Activated CD4-positive, alpha-beta T cell treated with anti-CD3 and anti-CD28 coated beads, Interleukin-2, Interleukin-4, amounts not matched to agents 100 ng/mL and 50 ng/mL, durations not matched to agents 16 hours and 8 hours (primary cell): ENCODE data around the gene UBTD1.
"Not testable (repeated sequence)": the region's sequence is repeated elsewhere in the genome, so short reads cannot be mapped to it uniquely, and the experiment has no call there.

Experiments
- DNase-seq: peaks from one replicate; pipeline ENCODE4 v3.0.0-alpha.2; 2020; ENCODE audit warnings: low spot score

Gene UBTD1

DNA sequence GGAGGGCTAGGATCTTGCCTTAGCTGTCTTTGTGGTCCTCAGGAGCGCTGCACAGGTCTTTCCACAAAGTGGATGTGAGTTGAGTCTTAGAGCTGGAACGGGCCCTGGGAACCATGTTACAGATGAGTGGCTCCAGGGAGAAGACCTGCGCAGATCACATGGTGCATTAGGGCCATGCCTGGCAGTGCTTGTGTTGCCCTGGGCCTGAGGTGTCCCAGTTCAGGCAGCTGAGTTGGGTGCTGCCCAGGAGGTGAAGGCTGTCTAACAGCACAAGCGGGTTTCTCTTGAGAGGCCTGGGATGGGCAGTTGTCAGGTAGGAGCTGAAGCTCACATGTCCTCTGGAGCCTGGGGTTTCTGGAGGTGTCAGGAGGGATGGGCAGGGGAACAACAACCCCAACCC is 40.1 kb downstream of the UBTD1 start:
- no peak for DNase-seq

DNA sequence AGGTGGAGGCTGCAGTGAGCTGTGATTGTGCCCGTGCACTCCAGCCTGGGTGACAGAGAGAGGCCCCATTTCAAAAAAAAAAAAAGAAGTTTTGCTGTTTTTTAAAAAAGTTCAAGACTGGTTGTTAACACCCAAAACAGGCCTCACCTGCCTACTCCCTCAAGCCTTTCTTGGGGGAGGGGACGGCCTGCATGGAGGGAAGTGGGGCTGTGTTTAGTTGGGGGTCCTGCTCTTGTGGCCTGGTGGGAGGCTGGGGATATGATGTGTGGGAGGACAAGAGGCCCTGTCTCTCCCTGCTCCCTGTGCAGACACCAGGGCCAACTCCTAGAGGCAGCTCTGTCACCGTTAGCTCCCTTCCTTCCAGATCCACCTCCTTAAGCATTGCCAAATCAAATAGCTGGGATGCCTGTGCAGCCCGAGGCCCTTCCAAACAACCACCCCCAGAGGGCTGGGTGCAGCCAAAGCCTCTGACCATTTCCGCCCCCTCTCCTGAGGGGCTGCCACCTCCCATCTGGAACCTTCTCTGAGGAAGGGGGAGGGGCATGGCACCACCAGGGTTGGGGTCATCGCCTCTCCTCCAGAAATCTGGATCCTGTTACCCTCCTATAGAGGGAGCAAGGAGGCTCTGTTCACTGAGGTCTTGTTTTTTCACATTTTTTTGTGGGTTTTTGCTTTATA is 40.9 kb downstream of the UBTD1 start:
- no peak for DNase-seq

DNA sequence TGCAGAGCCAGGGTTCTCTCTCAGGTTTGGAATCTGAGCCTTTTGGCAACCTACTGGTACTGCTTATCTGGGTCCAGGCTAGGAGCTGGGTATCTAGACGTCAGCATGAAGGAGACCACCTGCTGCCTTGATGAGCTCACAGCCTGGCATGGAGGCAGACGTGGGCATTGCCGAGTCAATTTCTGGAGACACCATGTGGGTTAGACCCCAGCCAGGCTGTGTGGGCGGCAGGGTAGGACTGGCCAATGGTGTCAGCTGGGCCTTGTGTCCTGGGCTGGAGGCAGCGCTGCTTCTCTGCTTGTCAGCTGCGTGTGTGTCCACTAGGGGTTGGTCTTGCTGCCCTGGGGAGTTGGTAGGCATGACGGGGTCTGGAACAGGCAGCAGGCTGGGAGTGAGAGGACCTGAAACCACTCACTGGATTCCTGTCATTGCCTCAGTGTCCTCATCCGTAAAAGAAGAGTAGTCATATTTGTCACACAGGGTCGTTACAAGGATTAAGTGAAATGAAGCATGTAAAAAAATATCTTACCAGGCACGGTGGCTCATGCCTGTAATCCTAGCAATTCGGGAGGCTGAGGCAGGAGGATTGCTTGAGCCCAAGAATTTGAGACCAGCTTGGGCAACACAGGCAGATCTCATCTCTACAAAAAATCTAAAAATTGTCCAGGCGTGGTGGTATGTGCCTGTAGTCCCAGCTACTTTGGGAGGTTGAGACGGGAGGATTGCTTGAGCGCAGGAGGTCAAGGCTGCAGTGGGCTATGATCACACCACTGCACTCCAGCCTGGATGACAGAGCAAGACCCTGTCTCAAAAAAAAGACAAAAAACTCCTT is 42.2 kb downstream of the UBTD1 start:
- no peak for DNase-seq

DNA sequence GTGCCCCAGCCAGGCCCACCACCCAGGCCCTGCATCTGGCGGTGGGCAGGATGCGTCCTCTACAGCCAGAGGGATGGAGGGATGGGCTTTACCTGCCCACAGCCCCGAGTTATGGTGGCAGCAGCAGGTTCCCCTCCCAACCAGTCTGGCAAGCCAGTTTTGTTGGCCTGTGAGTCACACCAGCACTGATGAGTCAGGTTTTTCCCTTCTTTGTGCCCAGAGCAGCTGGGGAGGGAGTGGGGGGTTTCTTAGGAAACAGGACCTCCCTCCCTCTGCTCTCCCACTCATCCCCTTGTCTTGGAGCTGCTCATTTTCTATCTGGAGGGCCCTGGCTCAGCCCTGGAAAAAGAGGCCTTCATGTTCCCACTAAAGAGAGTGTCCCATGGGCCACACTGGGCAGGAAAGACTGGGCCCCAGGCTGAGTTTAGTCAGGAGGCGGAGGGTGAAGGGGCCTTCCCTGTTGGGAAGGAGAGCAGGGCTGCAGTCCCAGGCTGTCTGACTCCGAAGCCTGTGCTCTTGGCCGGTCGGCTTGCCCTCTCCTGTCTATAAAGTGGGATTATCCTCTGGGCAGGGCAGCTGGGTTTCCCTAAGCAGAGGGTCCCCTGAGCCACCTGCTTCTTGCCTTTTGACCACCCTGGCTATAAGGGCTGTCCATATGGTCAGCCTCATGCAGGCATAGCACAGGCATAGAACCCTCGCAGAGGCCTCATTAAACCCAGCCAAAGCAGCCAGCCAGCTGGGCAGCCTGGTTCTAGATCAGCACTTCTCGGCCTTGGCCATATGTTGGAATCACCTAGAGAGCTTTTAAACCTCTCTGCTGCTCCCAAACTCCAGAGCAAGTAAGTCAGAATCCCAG is 43.7 kb downstream of the UBTD1 start:
- DNase-seq = peak; percentile 54

DNA sequence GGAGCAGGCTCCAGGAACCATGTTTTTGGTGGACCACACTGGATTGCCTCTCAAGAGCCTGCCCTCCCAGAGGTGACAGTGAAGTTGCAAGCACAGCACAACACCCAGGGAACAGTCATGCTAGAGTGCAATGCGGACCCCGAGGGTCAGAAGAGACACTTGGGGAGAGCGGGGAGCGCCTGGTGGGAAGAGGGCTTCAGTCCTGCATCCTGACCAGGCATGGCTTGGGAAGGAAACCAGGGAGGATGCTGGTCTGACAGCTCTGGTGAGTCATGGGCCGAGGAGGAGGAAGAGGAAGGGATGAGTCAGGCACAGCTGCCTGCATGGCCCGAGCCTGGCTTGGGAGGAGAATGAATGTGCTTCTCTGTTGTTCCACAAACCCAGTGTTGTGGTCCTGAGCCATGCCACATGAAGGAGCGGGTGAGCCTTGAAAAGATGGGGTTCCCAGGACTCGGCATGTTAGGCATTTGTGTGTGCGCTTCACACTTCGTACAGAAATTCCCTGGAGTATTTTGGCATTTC is 44.4 kb downstream of the UBTD1 start:
- DNase-seq = peak; percentile 77

DNA sequence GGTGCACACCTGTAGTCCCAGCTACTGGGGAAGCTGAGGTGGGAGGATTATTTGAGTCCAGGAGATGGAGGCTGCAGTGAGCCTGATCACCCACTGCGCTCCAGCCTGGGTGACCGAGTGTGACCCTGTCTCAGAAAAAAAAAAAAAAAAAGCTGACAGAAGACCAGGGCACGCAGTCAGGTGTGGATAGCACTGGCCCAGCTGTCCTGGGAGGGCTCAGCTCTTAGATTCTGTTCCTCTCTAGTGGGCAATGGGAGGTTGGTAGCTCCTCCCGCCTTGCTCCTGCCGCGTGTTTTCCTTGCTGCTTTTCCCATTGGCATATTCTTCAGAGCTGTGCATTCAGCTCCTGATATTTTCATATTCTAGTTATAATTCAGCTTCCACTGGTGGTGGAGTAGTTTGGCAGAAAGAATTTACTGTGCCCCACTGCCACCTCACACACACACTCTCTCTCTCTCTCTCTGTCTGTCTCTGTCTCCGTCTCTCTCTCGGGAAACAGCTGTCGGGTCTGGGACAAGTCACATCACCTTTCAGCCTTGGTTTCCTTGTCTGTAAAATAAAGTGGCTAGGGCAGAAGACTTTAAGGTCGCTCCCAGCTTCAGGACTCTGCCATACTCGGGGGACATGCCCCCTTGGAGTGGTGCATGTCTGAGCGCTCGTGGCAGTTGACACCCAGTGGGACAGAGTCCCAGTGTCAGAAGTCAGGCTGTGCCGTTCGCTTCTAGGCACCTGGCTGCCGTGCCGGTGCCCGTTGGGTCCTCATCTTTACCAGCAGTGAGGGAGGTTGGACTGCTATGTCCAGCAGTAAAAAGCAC is 47.9 kb downstream of the UBTD1 start:
- no peak for DNase-seq

DNA sequence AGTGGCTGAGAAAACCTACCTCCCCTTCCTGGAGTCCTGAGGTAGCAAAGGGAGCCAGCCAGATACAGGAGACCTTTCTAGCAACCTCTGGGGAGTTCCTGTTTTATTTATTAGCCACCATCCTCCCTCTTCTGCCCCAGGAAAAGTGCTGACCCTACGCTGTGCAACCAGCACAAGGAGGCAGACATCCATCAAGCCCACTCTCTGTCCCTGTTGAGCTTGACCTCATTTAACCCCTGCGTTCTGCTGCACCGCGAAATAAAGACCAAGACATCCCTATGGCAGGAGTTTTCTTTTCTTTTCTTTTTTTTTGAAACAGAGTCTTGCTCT is 48.5 kb downstream of the UBTD1 start:
- no peak for DNase-seq

DNA sequence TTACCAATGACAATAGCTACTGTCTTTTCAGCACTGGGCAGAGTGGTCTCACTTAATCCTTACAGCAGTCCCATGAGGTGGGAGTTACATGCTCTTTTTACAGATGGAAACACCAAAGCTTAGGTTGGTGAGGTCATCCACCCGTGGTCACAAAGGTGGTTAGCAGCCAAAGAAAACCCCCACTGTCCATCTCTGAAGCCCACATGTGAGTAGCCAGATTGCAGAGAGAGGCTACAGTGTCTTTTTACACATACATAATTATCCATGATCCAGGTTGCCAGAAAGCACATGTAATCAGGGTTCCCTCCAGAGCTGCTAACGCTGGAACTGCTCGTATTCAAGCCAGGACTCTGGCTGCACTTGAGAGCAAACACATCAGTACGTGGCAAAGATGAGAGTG is 49.2 kb downstream of the UBTD1 start:
- DNase-seq = no peak

DNA sequence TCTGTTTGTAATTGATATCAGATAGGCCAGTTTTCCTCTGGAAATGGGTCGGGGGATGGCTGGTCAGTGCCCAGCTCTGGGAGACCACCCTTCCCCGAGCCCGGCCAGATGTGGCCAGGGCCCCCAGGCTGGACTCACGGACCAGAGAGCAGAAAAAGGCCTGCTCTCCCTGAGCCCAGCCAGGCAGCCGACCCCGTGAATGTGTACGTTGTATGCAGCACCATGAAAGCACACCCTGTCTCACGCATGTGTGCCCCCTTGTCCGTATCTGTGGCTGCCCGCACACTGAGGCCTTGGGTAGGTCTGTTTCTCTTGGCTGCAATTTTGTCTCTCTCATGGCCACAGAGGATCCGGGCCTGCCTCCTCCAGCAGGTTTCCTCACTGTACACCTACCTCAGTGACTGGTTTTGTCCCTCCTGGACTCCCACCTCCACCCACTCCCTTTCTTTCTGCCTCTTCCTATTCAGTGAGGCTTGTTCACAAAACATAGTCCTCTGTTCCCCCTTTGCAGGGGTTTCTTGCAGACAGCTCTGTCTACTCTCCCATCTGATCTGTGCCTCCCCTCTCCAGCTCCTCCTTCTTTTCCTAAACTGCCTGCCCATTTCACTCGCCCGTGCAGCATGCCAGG is 50.2 kb downstream of the UBTD1 start:
- DNase-seq = no peak

DNA sequence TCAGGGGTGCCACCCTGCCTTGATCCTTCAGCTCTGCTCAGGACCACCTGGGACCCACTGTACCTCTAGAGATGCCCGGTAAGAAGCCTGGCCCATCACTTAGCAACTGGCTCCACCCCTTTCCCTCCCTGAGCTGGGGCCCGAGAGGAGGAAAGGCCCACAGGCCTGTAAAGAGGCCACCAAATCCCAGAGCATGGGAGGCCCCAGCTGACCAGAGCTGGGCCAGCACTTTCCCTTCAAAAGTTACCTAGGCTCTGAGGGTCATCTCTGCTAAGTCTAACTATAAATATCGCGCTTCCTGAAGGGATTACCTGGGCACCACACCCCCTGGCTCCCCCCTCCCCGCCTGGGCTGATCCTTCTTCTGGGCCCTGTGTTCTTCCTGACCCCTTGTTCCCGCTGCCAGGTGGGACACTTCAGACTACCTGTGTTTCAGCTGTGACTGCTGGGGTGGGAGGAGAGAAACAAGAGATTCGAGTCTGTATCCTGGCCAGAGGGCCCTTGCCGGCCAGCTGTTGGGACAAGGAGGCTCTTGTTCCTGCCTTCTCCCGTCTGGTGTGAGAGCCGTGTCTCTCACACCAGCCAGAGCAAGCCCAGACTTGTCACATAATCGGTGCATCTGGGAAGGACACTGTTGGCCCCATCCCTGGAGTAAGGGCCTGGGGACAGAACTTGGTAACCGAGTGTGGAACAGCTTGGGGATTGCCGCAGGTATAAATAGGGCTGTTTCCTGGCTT is 51.0 kb downstream of the UBTD1 start:
- no peak for DNase-seq

DNA sequence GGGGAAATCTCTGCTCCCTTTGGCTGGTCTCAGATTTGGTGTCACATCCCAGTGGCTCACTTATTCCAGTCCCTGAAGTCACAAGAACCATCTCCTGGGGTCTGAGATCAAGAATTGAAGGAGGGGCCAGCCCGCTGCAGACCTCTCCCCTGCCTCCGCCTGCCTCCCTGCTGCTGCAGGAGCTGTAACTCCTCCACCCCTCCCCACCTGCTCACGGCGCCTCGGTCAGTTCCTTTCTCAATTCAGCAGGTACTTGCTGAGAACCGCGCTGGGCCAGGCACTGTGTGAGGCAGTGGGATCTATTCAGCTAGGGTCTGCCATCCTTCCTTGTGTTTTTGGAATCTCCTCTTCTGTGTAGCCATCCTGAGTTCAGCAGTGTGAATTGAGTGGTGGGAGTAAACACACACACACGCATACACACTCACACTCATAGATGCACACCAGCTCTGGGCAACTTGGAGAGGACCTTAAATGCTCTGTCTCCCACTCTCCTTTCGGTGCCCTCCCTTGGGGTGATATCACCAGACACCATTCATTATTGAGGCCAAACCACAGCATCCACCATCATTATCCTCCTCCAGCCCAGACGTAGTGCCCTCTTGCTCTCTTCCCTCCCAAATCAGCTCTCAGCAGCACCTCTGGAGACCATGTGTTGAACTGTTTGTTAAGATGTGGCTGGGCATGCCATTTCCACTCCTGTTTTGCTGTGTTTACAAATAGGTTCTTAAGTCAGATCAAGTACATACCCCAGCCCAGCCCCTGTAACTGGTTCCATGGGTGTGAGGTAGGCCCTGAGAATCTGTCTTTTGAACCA is 51.8 kb downstream of the UBTD1 start:
- no peak for DNase-seq

DNA sequence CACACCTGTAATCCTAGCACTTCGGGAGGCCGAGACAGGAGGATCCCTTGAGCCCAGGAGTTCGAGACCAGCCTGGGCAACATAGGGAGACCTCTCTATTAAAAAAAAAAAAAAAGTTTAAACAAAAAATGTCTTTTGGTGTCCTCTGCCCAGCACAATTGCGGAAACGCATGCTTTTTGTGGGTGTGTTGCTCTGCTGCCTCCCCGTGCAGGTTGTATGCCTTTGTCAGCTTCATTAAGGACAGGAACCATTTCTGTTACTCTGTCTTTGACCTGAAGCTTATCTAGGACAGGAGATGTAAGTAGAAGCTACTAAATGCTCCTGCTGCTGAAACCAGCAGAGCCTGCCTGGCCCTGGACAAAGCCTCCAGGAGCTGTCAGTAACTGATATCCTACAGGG is 52.5 kb downstream of the UBTD1 start:
- no peak for DNase-seq

DNA sequence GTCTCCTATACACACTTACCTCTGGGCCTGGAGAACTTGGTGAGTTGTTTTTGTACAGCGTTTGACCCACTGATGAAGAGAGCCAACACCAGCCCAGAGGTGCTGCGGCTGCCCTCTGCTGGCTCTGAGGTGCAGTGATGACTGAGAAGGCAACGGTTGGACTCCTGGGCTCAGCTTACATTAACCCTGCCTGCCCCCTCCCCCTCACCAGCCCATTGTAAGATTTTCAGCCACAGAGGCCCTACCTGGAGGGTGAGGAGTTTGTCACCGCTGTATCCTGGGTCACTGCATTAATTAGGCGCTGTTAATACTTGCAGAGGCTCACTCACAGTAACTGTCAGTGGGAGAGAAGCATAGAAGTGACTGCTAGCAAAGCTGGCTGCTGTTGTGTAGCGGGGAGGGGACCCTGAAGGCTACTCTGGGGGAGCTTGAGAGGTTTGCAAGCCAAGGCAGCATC is 54.9 kb downstream of the UBTD1 start:
- peak; percentile 68 for DNase-seq

DNA sequence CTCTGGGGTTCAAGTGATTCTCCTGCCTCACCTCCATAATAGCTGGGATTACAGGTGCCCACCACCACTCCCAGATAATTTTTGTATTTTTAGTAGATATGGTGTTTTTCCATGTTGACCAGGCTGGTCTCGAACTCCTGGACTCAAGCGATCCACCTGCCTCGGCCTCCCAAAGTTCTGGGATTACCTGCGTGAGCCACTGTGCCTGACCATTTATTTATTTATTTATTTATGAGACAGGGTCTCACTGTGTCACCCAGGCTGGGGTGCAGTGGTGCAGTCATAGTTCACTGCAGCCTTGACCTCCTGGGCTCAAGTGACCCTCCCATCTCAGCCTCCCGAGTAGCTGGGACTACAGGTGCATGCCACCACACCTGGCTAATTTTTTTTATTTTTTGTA is 55.6 kb downstream of the UBTD1 start:
- DNase-seq = not testable (repeated sequence)

DNA sequence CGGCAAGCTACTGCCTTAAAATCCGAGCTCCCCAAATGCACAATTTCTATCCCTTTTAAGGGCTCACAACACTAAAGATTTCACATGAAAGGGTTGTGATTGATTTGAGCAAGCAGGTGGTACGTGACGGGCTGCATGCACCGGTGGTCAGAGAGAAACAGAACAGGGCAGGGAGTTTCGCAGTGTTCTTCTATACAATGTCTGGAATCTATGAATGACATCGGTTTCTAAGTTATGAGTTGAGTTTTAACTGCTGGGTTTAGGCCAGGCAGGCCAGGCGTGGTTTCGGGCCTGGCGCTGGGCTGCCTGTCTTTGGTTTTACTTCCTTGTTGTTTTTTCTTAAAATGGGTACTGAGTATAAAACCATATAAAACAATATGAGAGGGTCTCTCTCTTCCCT is 56.8 kb downstream of the UBTD1 start:
- not testable (repeated sequence) for DNase-seq

DNA sequence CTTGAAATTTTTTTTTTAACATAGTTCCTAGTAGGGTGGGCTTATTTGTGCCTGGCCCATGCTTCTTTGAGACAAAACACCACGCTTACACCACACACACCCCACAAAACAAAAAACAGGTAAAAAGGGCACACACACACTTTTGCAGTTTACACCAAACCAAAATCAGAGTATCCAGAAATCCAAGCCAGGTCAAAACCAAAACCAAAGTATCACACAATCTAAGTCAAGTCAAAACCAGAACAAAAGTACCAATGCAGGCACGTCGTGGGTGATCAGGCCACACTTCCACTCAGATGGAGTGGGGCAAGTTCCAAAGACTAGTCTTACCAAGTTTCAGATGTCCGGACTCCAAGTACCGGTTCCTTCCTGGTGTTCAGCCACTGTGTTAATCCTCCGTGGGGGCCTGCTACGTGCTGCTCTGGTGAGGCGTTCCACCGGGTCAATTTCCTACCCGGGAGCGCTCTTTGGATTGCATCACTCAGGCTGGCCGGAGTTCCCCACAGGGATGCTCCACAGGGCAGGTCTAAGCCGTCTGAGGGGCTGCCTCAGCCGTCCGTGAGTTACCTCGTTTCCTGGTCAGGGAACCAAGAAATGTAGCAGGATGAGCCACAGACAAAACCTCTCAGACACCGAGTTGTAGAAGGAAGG is 62.1 kb downstream of the UBTD1 start:
- DNase-seq = not testable (repeated sequence)

DNA sequence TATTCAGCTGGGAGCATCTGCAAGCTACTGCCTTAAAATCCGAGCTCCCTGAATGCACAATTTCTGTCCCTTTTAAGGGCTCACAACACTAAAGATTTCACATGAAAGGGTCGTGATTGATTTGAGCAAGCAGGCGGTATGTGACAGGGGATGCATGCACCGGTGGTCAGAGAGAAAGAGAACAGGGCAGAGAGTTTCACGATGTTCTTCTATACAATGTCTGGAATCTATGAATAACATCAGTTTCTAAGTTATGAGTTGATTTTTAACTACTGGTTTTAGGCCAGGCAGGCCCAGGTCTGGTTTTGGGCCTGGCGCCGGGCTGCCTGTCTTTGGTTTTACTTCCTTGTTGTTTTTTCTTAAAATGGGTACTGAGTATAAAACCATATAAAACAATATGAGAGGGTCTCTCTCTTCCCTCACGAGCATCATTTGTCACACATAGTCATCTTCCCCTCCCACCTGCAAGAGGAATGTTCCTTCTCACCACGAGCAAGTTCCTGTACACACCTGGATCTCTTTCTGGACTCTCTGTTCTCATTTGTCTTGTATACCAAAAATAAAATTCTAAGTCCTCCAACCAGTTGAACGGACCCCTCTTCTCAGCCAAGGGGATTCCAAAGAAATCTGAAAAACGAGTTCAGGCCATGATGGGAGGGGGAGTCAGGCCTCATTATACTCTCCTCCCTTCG is 62.8 kb downstream of the UBTD1 start:
- not testable (repeated sequence) for DNase-seq

DNA sequence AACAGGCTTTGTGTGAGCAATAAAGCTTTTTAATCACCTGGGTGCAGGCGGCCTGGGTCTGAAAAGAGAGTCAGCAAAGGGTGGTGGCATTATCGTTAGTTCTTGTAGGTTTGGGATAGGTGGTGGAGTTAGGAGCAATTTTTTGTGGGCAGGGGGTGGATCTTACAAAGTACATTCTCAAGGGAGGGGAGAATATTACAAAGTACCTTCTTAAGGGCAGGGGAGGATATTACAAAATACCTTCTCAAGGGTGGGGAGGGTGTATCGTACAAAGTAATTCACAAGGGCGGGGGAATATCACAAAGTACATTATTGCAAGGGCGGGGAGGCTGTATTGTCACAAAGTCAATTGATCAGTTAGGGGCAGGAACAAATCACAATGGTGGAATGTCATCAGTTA is 63.6 kb downstream of the UBTD1 start:
- not testable (repeated sequence) for DNase-seq
